ENCODE measurements around the gene AP1M1. TPM values are rescaled to one million over a fixed set of nuclear protein-coding genes. Genes with fewer than 3 reads are reported as not detected.

Gene AP1M1
- total RNA-seq, 2 donors from 2014 or later, result 20.0 to 24.4 TPM

DNA sequence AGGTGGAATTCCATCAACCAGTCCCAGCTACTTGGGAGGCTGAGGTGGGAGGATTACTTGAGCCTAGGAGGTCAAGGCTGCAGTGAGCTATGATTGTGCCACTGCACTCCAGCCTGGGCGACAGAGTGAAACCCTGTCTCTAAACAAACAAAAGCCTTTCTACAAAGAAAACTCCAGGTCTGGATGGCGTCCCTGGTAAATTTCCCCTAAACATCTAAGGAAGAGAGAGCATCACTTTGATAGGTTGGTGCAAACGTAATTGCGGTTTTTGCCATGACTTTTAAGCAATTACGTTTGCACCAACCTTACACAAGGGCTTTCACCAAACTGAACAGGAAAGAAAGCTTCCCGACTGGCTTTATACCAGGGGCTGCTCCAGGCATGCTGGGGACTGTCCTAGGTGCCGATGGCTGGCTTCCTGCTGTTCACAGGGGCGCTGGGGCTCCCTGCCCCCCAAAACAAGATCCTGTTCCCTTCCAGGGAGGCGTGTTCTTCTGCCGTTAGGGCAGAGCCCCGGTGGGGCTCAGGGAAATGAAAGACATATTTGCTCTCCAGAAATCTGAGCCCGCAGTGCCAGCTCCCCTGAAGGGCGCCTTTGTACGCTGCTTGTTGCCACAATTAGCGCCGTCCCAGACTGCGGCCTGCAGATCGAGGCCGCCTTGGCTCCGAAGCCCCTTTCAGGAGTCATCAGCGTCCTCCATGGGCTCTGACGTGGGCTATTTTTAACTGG, 88.2 kb downstream of the AP1M1 start:
- intact Hi-C loops (cut with DNase I), result no loop called here
- Histone ChIP-seq H3K27ac (no peak overlapping the region), H3K4me3 (no peak overlapping the region), H3K9ac (ENCODE audit: low read depth in 2 of 2, low read length in 2 of 2) (peak overlapping the region in 1 of 2 donors; percentile 24), H3K36me3 (no peaks in the 10 kb centered on the region), H3K4me1 (no peaks in the 10 kb centered on the region), H3K9me3 (no peaks in the 10 kb centered on the region), H3K27me3 (no peaks in the 10 kb centered on the region)
- DNase-seq, result no peak
- TF ChIP-seq, protein P1, sequence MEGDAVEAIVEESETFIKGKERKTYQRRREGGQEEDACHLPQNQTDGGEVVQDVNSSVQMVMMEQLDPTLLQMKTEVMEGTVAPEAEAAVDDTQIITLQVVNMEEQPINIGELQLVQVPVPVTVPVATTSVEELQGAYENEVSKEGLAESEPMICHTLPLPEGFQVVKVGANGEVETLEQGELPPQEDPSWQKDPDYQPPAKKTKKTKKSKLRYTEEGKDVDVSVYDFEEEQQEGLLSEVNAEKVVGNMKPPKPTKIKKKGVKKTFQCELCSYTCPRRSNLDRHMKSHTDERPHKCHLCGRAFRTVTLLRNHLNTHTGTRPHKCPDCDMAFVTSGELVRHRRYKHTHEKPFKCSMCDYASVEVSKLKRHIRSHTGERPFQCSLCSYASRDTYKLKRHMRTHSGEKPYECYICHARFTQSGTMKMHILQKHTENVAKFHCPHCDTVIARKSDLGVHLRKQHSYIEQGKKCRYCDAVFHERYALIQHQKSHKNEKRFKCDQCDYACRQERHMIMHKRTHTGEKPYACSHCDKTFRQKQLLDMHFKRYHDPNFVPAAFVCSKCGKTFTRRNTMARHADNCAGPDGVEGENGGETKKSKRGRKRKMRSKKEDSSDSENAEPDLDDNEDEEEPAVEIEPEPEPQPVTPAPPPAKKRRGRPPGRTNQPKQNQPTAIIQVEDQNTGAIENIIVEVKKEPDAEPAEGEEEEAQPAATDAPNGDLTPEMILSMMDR (IDR thresholded peaks at IDR 0.05), result no peak

DNA sequence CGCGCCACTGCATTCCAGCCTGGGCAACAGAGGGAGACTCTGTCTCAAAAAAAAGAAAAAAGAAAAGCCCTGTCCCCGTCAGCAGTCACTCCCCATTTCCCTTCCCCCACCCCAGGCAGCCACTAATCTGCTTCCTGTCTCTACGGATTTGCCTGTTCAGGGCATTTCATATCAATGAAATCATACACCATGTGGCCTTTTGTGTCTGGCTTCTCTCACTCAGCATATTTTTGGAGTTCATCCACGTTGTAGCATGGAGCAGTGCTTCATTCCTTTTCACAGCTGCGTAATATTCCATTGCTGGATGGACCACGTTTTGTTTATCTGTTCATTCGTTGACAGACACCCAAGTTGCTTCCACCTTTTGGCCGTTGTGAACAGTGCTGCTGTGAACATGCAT, 90.8 kb downstream of the AP1M1 start:
- Histone ChIP-seq H3K27me3 (no peaks in the 10 kb centered on the region), H3K36me3 (no peaks in the 10 kb centered on the region), H3K4me3 (no peak overlapping the region), H3K9me3 (no peaks in the 10 kb centered on the region), H3K27ac (no peak overlapping the region), H3K4me1 (no peaks in the 10 kb centered on the region), H3K9ac (ENCODE audit: low read depth in 2 of 2, low read length in 2 of 2) (no peak overlapping the region)
- TF ChIP-seq, protein P1 (IDR thresholded peaks at IDR 0.05), result no peak
- intact Hi-C loops (cut with DNase I), result no loop called here
- DNase-seq, result no peak

DNA sequence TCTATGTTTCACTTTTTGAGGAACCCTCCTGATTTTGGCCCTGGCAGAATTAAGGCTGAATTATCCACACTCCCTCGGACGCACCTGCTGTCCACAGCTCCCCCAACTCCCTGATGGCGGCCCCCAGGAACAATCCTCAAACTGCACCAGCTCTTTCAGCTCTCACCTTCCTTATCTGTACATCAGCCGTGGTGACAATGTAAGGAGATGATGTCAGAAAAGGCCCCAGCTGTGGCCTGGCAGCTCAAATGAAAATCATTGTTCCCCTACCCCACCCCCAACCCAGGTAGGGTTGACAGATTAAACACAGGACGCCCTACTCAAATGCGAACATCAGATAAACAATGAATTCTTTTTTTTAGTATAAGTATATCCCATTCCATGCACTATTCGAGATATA, 91.9 kb downstream of the AP1M1 start:
- no peak overlapping the region for H3K9ac ChIP-seq (ENCODE audit: low read depth in 2 of 2, low read length in 2 of 2)
- H3K27me3 ChIP-seq, result no peaks in the 10 kb centered on the region
- H3K4me3 ChIP-seq, result no peak overlapping the region
- H3K27ac ChIP-seq, result no peak overlapping the region
- DNase-seq, result no peak
- no peaks in the 10 kb centered on the region for H3K9me3 ChIP-seq
- TF ChIP-seq, protein P1 (IDR thresholded peaks at IDR 0.05), result no peak
- intact Hi-C loops (cut with DNase I), result no loop called here
- no peaks in the 10 kb centered on the region for H3K36me3 ChIP-seq
- H3K4me1 ChIP-seq, result no peaks in the 10 kb centered on the region

DNA sequence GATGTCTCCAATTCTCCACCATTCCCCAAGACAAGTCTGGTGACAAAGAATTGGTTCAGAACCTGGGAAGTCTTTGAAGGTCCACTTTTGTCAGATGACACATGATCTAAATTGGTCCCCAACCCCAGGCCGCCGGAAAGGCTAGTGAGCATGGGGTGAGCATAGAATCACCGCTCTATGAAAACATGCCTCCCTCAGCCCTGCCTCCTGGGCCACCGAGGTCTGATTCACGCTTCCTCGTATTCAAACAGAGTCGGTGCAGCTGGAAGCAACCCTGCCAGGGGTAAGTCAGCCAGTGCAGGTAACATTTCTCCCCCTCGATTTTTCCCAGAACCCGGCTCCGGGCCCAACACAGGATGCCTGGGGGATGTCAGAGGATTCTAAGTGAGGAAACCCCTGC, 93.0 kb downstream of the AP1M1 start:
- no peak for DNase-seq
- Histone ChIP-seq H3K36me3 (no peaks in the 10 kb centered on the region), H3K9ac (ENCODE audit: low read depth in 2 of 2, low read length in 2 of 2) (no peak overlapping the region), H3K27ac (no peak overlapping the region), H3K9me3 (no peaks in the 10 kb centered on the region), H3K4me3 (no peak overlapping the region), H3K4me1 (no peaks in the 10 kb centered on the region), H3K27me3 (no peaks in the 10 kb centered on the region)
- intact Hi-C loops (cut with DNase I), result no loop called here
- TF ChIP-seq, protein P1 (IDR thresholded peaks at IDR 0.05), result no peak

DNA sequence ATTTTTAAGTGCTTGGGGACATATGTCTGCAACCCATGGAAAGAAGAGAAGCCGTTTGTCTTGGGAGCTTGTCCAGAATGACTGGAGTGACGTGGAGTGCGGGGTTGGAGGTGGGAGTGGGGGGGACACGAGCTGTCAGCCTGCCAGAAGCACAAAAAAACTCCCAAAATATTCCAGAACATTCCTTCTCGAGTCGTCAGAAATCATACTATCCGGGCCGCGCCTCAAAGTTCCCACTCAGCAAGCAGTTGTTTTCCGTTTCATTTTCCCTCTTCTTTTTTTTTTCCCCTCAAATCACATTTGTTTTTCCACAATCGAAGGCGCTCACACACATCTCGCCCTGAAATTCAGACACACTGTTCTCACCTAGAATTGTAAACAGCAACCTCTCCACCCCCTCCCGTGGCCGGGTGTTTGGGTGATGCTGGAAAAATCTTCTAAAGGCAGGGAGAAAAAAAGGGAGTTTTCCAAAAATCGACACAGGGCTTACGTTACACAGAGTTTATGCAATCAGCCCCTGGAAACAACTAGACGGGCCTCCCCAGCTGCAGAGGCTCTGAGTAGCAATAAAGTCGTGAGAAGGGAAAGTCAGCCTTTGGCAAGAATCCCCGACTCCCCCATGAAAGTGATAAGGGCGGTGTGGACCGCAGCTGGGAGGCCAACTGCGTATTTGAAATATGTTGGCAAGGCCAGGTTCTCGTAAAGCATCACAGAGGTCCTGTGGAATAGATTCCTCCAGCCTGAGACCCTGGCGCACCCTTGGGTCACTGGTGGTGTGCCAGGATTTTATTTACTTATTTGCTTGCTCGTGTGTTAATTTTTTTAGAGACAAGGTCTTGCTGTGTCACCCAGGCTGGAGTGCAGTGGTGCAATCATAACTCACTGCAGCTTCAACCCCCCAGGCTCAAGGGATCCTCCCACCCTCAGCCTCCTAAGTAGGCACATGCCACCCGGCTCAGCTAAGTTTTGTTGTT, 95.7 kb downstream of the AP1M1 start:
- no peaks in the 10 kb centered on the region for H3K27me3 ChIP-seq
- no peaks in the 10 kb centered on the region for H3K4me1 ChIP-seq
- DNase-seq, result peak; percentile 68
- H3K9me3 ChIP-seq, result no peaks in the 10 kb centered on the region
- intact Hi-C loops (cut with DNase I), result no loop called here
- no peaks in the 10 kb centered on the region for H3K36me3 ChIP-seq
- peak overlapping the region in 1 of 2 donors; percentile 43 for H3K9ac ChIP-seq (ENCODE audit: low read depth in 2 of 2, low read length in 2 of 2)
- H3K27ac ChIP-seq, result peak overlapping the region; percentile 65
- H3K4me3 ChIP-seq, result no peak overlapping the region
- TF ChIP-seq, protein P1 (IDR thresholded peaks at IDR 0.05), result no peak

All from colonic mucosa (tissue), 4 donors.